WTC11 (cell line): ENCODE measurements around the gene KICS2. TPM values are rescaled to one million over a fixed set of nuclear protein-coding genes. Genes with fewer than 3 reads are reported as not detected.
A peak's percentile ranks its signal among the peaks of the same experiment; 100 is the strongest.

ENCODE experiments used
- ATAC-seq: fragments of 200-7000 bp; cut with Tn5 transposase; 2 replicates; pipeline ENCODE4 v1.10.0; 2021; ENCODE audit warnings: mild to moderate bottlenecking, moderate library complexity
- CTCF ChIA-PET: fragments of 300-600 bp; sonication (Branson Sonifier 250); formaldehyde crosslinking; loops from one replicate; lab custom pipeline; 2021; ENCODE audit warnings: antibody characterized with exemption; lab: Charles Lee
- POLR2A ChIA-PET: fragments of 350-600 bp; sonication (Branson Sonifier 250); formaldehyde crosslinking; loops from one replicate; lab custom pipeline; 2021; ENCODE audit warnings: antibody characterized with exemption; lab: Charles Lee
- DNase-seq: peaks from one replicate; pipeline ENCODE4 v3.0.0; 2021; ENCODE audit warnings: low spot score
- H3K27ac Mint-ChIP-seq: 2 replicates; pipeline ENCODE4 v1.8.0; 2021; ENCODE audit warnings: mixed read lengths
- H3K27me3 Mint-ChIP-seq: 2 replicates; pipeline ENCODE4 v1.8.0; 2021; ENCODE audit warnings: low read depth, mild to moderate bottlenecking, moderate library complexity, mixed read lengths
- H3K36me3 Mint-ChIP-seq: 2 replicates; pipeline ENCODE4 v1.8.0; 2021; ENCODE audit warnings: mixed read lengths
- H3K4me1 Mint-ChIP-seq: 2 replicates; pipeline ENCODE4 v1.8.0; 2022; ENCODE audit warnings: mixed read lengths
- H3K4me3 Mint-ChIP-seq: 2 replicates; pipeline ENCODE4 v1.8.0; 2021; ENCODE audit warnings: mild to moderate bottlenecking, moderate library complexity, mixed read lengths
- H3K9me3 Mint-ChIP-seq: 2 replicates; pipeline ENCODE4 v1.8.0; 2021; ENCODE audit warnings: mixed read lengths
- CBFB ChIP-seq: sonication (generic); formaldehyde crosslinking; IDR thresholded peaks from 2 replicates; pipeline ENCODE4 v1.8.1; 2022; ENCODE audit warnings: mild to moderate bottlenecking, low read depth, missing genetic modification reagents
- ETV6 ChIP-seq: sonication (generic); formaldehyde crosslinking; IDR thresholded peaks from 2 replicates; pipeline ENCODE4 v1.8.1; 2022; ENCODE audit warnings: mild to moderate bottlenecking, missing genetic modification reagents
- FOXJ3 ChIP-seq: sonication (generic); formaldehyde crosslinking; IDR thresholded peaks from 2 replicates; pipeline ENCODE4 v1.9.0; 2021; ENCODE audit warnings: missing genetic modification reagents, mild to moderate bottlenecking, borderline replicate concordance
- FOXP1 ChIP-seq: sonication (generic); formaldehyde crosslinking; IDR thresholded peaks from 2 replicates; pipeline ENCODE4 v1.8.0; 2022; ENCODE audit warnings: missing genetic modification reagents, mild to moderate bottlenecking, moderate library complexity, borderline replicate concordance
- GTF2I ChIP-seq: fragments of 250-450 bp; sonication (Bioruptor Pico); conservative IDR thresholded peaks from 2 replicates; pipeline ENCODE4 v1.4.0; 2021; ENCODE audit warnings: mild to moderate bottlenecking
- MAX ChIP-seq: sonication (generic); formaldehyde crosslinking; IDR thresholded peaks from 2 replicates; pipeline ENCODE4 v1.8.0; 2022; ENCODE audit warnings: mild to moderate bottlenecking, missing genetic modification reagents
- OVOL2 ChIP-seq: fragments of 250-450 bp; sonication (Bioruptor Pico); IDR thresholded peaks from 2 replicates; pipeline ENCODE4 v1.9.0; 2021; ENCODE audit warnings: mild to moderate bottlenecking, borderline replicate concordance
- SOX15 ChIP-seq: fragments of 250-450 bp; sonication (Bioruptor Pico); IDR thresholded peaks from 2 replicates; pipeline ENCODE4 v1.9.0; 2021; ENCODE audit warnings: mild to moderate bottlenecking
- ZNF263 ChIP-seq: sonication (generic); formaldehyde crosslinking; IDR thresholded peaks from 2 replicates; pipeline ENCODE4 v1.8.1; 2022; ENCODE audit warnings: low read depth, mild to moderate bottlenecking, moderate library complexity, missing genetic modification reagents
- ZNF671 ChIP-seq: fragments of 250-450 bp; sonication (Bioruptor Pico); IDR thresholded peaks from 2 replicates; pipeline ENCODE4 v1.8.0; 2021; ENCODE audit warnings: mild to moderate bottlenecking
- ZSCAN18 ChIP-seq: fragments of 250-450 bp; sonication (Bioruptor Pico); IDR thresholded peaks from 2 replicates; pipeline ENCODE4 v2.1.2; 2022; ENCODE audit warnings: mild to moderate bottlenecking, moderate library complexity
- total RNA-seq: library from RNA; stranded (reverse); gene quantifications from 3 replicates; pipeline ENCODE4 v1.2.3, GENCODE V29; 2021
- TF ChIP-seq, protein P1 (sequence below): sonication (generic); formaldehyde crosslinking; IDR thresholded peaks from 2 replicates; pipeline ENCODE4 v1.8.0; 2023; ENCODE audit warnings: missing genetic modification reagents, mild to moderate bottlenecking, borderline replicate concordance
- TF ChIP-seq, protein P2 (sequence below): sonication (generic); formaldehyde crosslinking; conservative IDR thresholded peaks from 2 replicates; pipeline ENCODE4 v1.8.1; 2023; ENCODE audit warnings: mild to moderate bottlenecking, low read depth, missing genetic modification reagents, moderate library complexity
- TF ChIP-seq, protein P3 (sequence below): fragments of 200-600 bp; IDR thresholded peaks from 2 replicates; pipeline ENCODE4 v1.8.0; 2022; ENCODE audit warnings: antibody characterized with exemption
- TF ChIP-seq, protein P4 (sequence below): sonication (generic); formaldehyde crosslinking; IDR thresholded peaks from 2 replicates; pipeline ENCODE4 v1.8.0; 2022; ENCODE audit warnings: mild to moderate bottlenecking, missing genetic modification reagents

The KICS2 gene
- total RNA-seq, 1 experiment from 2014 or later, result 10.7 TPM

GRCh38 chr12:64186789-64187188, 35.3 kb downstream of the KICS2 start:
- no peak overlapping the region for H3K4me3 Mint-ChIP-seq
- ATAC-seq, result no peak
- no peaks in the 10 kb centered on the region for H3K36me3 Mint-ChIP-seq
- no peak for DNase-seq
- H3K27ac Mint-ChIP-seq, result peak overlapping the region; percentile 34; the same call in 1 of the 2 replicates
- no peak for TF ChIP-seq FOXJ3 (CRISPR knock-in tag)
- no peaks in the 10 kb centered on the region for H3K27me3 Mint-ChIP-seq
- ChIA-PET CTCF (no interaction called here), POLR2A (no interaction called here)
- no peaks in the 10 kb centered on the region for H3K4me1 Mint-ChIP-seq
- 0 out of 2 replicates have a peak, but pooled peaks cover 4% of the 10 kb centered on the region for H3K9me3 Mint-ChIP-seq

GRCh38 chr12:64184216-64184615, 37.9 kb downstream of the KICS2 start:
- Mint-ChIP-seq H3K4me3 (no peak overlapping the region), H3K4me1 (no peaks in the 10 kb centered on the region), H3K9me3 (0 out of 2 replicates have a peak, but pooled peaks cover 4% of the 10 kb centered on the region), H3K27ac (no peak overlapping the region), H3K27me3 (no peaks in the 10 kb centered on the region; the same call in 1 of the 2 replicates), H3K36me3 (no peaks in the 10 kb centered on the region)
- ATAC-seq, result no peak
- TF ChIP-seq CBFB, result no peak
- no peak for TF ChIP-seq GTF2I (CRISPR knock-in tag)
- TF ChIP-seq MAX, result no peak
- no peak for TF ChIP-seq ZSCAN18
- ChIA-PET POLR2A (no interaction called here), CTCF (no interaction called here)
- no peak for DNase-seq

GRCh38 chr12:64181430-64182291, 40.4 kb downstream of the KICS2 start:
- peak; percentile 93 for ATAC-seq
- H3K9me3 Mint-ChIP-seq, result 0 out of 2 replicates have a peak, but pooled peaks cover 4% of the 10 kb centered on the region
- POLR2A ChIA-PET, result interaction anchor here (0.5 to 1.0 kb wide), 3 partner anchors 338 to 553 kb away, joined by 3 to 4 read pairs (median 3); no protein-coding TSS in a partner anchor

GRCh38 chr12:64180951-64181350, 41.1 kb downstream of the KICS2 start:
- no peak for DNase-seq
- no peak for ATAC-seq
- H3K27me3 Mint-ChIP-seq, result no peaks in the 10 kb centered on the region; the same call in 1 of the 2 replicates
- ChIA-PET CTCF (interaction anchor here (0.9 to 2.8 kb wide), 12 partner anchors 10 to 428 kb away, joined by 3 to 26 read pairs (median 4); partner anchors contain the start of gene SRGAP1), POLR2A (interaction anchor here (0.7 to 1.0 kb wide), 2 partner anchors 337 to 552 kb away, joined by 3 to 4 read pairs; no protein-coding TSS in a partner anchor)
- H3K36me3 Mint-ChIP-seq, result no peaks in the 10 kb centered on the region
- 0 out of 2 replicates have a peak, but pooled peaks cover 4% of the 10 kb centered on the region for H3K9me3 Mint-ChIP-seq
- H3K4me3 Mint-ChIP-seq, result no peak overlapping the region
- H3K27ac Mint-ChIP-seq, result no peak overlapping the region
- H3K4me1 Mint-ChIP-seq, result no peaks in the 10 kb centered on the region
- TF ChIP-seq SOX15 (CRISPR knock-in tag) (no peak), OVOL2 (no peak), FOXP1 (no peak), ETV6 (CRISPR knock-in tag) (no peak)
- TF ChIP-seq, protein P1, sequence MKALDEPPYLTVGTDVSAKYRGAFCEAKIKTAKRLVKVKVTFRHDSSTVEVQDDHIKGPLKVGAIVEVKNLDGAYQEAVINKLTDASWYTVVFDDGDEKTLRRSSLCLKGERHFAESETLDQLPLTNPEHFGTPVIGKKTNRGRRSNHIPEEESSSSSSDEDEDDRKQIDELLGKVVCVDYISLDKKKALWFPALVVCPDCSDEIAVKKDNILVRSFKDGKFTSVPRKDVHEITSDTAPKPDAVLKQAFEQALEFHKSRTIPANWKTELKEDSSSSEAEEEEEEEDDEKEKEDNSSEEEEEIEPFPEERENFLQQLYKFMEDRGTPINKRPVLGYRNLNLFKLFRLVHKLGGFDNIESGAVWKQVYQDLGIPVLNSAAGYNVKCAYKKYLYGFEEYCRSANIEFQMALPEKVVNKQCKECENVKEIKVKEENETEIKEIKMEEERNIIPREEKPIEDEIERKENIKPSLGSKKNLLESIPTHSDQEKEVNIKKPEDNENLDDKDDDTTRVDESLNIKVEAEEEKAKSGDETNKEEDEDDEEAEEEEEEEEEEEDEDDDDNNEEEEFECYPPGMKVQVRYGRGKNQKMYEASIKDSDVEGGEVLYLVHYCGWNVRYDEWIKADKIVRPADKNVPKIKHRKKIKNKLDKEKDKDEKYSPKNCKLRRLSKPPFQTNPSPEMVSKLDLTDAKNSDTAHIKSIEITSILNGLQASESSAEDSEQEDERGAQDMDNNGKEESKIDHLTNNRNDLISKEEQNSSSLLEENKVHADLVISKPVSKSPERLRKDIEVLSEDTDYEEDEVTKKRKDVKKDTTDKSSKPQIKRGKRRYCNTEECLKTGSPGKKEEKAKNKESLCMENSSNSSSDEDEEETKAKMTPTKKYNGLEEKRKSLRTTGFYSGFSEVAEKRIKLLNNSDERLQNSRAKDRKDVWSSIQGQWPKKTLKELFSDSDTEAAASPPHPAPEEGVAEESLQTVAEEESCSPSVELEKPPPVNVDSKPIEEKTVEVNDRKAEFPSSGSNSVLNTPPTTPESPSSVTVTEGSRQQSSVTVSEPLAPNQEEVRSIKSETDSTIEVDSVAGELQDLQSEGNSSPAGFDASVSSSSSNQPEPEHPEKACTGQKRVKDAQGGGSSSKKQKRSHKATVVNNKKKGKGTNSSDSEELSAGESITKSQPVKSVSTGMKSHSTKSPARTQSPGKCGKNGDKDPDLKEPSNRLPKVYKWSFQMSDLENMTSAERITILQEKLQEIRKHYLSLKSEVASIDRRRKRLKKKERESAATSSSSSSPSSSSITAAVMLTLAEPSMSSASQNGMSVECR (CRISPR knock-in tag), result no peak
- TF ChIP-seq, protein P2, sequence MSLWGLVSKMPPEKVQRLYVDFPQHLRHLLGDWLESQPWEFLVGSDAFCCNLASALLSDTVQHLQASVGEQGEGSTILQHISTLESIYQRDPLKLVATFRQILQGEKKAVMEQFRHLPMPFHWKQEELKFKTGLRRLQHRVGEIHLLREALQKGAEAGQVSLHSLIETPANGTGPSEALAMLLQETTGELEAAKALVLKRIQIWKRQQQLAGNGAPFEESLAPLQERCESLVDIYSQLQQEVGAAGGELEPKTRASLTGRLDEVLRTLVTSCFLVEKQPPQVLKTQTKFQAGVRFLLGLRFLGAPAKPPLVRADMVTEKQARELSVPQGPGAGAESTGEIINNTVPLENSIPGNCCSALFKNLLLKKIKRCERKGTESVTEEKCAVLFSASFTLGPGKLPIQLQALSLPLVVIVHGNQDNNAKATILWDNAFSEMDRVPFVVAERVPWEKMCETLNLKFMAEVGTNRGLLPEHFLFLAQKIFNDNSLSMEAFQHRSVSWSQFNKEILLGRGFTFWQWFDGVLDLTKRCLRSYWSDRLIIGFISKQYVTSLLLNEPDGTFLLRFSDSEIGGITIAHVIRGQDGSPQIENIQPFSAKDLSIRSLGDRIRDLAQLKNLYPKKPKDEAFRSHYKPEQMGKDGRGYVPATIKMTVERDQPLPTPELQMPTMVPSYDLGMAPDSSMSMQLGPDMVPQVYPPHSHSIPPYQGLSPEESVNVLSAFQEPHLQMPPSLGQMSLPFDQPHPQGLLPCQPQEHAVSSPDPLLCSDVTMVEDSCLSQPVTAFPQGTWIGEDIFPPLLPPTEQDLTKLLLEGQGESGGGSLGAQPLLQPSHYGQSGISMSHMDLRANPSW (CRISPR knock-in tag), result no peak
- TF ChIP-seq, protein P3, sequence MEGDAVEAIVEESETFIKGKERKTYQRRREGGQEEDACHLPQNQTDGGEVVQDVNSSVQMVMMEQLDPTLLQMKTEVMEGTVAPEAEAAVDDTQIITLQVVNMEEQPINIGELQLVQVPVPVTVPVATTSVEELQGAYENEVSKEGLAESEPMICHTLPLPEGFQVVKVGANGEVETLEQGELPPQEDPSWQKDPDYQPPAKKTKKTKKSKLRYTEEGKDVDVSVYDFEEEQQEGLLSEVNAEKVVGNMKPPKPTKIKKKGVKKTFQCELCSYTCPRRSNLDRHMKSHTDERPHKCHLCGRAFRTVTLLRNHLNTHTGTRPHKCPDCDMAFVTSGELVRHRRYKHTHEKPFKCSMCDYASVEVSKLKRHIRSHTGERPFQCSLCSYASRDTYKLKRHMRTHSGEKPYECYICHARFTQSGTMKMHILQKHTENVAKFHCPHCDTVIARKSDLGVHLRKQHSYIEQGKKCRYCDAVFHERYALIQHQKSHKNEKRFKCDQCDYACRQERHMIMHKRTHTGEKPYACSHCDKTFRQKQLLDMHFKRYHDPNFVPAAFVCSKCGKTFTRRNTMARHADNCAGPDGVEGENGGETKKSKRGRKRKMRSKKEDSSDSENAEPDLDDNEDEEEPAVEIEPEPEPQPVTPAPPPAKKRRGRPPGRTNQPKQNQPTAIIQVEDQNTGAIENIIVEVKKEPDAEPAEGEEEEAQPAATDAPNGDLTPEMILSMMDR, result no peak

More at GRCh38 chr12:64181430-64182291, 40.4 kb downstream of the KICS2 start:
- CTCF ChIA-PET, result interaction anchor here (0.7 to 2.8 kb wide), 19 partner anchors 9 to 881 kb away, joined by 3 to 26 read pairs (median 3); partner anchors contain the start of genes KICS2 and SRGAP1
- peak; percentile 16 for DNase-seq
- no peaks in the 10 kb centered on the region for H3K4me1 Mint-ChIP-seq
- H3K4me3 Mint-ChIP-seq, result no peak overlapping the region
- H3K27me3 Mint-ChIP-seq, result no peaks in the 10 kb centered on the region; the same call in 1 of the 2 replicates
- H3K36me3 Mint-ChIP-seq, result no peaks in the 10 kb centered on the region
- H3K27ac Mint-ChIP-seq, result 0 out of 2 replicates have a peak overlapping the region, but pooled peaks have one; percentile 34
- TF ChIP-seq, protein P4, sequence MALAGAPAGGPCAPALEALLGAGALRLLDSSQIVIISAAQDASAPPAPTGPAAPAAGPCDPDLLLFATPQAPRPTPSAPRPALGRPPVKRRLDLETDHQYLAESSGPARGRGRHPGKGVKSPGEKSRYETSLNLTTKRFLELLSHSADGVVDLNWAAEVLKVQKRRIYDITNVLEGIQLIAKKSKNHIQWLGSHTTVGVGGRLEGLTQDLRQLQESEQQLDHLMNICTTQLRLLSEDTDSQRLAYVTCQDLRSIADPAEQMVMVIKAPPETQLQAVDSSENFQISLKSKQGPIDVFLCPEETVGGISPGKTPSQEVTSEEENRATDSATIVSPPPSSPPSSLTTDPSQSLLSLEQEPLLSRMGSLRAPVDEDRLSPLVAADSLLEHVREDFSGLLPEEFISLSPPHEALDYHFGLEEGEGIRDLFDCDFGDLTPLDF, result no peak
- no peak for TF ChIP-seq ZNF263 (CRISPR knock-in tag)
- no peak for TF ChIP-seq ZNF671 (CRISPR knock-in tag)
- TF ChIP-seq, all 79 proteins: peak for 0
